CD4-positive, alpha-beta T cell treated with Interleukin-6 at 100 ng/mL for 8 hours (primary cell): Measurements from ENCODE around the gene GBX1.
A peak's percentile ranks its signal among the peaks of the same experiment; 100 is the strongest.

Experiments
- DNase-seq: peaks from one replicate; pipeline ENCODE4 v3.0.0-alpha.2; 2020; ENCODE audit warnings: mixed read lengths, low spot score

The GBX1 gene

DNA sequence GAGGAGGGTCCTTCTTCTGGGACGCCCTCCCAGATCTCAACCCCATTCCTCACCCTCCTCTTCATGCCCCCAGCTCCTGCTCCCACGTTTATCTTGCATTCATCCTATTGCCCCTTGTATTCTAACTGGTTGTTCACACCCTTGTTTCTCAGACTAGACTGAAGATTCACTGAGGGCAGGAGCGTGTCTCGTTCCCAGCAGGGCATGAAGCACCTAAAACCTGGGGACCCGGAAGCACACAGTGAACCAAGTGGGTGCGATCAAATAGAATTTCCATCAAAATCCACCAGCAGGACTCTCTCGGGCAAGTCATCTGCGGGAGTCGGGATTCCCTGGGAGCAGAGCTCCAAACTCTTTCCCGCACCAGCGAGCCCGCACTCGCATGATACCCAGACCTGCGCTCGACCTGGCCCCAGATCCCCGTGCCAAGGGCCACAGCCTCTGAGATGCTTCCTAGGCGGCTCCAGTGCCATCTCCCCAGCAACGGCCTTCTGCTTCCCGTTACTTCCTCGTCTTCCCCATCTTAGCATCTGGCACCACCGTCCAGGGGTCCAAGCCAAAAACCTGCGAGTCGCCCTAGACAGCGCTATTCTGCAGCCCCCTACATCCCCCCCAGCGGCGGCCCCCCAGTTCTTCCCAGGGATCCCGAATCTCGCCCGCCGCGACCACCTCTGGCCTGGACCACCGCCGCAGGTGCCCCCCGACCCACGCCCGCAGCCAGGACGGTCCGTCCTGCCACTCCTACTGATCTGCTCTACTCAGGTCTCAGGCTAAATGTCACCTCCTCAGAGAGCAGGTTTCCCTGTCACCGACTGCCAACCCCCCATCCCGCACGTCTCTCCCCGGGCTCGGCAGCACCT is 6.1 kb upstream of the GBX1 start:
- DNase-seq = no peak

DNA sequence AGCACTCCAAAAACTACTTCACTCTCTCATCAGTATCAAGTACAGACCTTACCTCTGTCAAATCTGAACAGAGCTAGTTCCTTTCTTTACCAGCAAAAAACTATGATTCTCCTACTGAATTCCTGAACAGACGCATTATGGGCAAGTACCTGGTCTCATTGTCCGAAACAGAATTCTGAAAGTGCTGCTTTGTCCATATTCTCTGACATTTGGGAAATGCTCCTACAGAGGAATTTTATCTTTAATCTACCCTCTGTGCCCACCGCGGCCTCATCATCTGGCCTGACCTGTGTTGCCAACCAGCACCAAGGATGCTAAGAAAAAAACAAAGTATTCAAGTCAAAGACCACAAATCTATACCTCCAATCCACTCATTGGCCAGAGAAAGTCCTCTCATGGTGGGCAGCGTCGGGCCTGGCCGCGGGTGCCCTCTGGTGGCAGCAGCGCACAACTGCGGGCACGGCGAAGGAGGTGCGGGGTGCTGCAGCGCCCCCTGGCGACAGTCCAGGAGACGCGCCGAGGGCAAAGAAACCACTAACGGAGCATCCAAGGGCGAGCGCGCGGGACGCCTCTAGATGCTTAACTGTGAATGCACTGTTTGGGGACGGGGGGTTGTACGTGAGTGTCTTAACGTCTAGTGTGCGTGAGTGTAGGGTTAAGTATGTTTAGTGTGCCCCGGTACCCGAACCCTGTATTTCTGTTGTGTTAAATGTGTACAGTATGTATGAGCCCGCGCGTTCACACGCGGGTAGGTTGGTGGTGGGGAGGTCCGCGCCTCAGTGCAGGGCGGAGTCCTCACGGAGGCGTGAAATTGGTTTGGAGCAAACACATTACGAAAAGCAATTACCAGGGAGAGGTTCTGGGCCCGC is 5.0 kb upstream of the GBX1 start:
- DNase-seq = peak; percentile 75

DNA sequence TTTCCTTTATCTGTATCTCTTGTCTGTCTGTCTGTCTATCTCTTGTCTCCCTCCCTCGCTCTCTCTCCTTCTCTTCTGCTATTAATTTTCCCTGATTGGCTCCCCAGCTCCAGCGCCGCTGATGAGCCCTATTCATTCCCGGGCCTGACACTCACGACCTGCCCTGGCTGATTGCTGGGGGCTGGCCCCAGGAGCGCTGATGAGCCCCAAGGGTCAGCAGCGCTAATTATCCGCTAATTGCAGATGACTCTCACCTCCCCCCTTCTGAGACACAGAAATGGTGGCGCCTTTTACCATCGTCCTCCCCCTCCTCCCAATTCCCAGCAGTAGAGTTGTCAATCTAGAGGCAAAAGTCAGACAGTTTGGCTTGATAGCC is 1.3 kb upstream of the GBX1 start:
- no peak for DNase-seq

- DNase-seq = peak; percentile 40
Observed at GRCh38 chr7:151168003-151168786, 701 bp upstream of the GBX1 start.

DNA sequence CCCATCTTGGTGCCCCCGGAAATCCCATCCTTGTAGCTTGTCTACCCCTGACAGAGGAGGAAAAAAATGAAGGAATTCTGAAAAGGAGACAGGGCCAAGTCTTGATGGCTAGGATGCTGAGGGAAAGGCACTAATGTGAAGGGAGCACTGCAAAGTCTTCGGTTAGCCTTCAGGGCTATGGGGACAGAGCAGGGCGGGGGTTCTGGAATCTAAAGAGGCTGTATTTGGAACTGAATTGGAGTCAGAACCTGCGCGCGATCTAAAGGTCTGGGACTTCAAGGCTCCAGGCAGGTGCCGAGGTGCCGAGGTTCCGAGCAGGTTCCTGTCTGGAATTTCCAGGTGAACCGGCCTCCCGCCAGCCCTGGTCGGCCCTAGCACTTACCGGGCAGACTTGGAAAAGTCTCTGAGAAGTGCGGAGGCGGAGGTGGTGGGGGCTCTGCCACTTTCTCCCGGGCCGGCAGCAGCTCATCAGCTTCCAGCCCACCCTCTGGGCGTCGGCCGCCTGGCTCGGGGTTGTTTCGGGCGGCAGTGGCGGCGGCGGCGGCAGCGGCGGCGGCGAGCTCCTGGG is 781 bp downstream of the GBX1 start:
- no peak for DNase-seq

GRCh38 chr7:151161757-151162156 is 5.7 kb downstream of the GBX1 start:
- DNase-seq = no peak

DNA sequence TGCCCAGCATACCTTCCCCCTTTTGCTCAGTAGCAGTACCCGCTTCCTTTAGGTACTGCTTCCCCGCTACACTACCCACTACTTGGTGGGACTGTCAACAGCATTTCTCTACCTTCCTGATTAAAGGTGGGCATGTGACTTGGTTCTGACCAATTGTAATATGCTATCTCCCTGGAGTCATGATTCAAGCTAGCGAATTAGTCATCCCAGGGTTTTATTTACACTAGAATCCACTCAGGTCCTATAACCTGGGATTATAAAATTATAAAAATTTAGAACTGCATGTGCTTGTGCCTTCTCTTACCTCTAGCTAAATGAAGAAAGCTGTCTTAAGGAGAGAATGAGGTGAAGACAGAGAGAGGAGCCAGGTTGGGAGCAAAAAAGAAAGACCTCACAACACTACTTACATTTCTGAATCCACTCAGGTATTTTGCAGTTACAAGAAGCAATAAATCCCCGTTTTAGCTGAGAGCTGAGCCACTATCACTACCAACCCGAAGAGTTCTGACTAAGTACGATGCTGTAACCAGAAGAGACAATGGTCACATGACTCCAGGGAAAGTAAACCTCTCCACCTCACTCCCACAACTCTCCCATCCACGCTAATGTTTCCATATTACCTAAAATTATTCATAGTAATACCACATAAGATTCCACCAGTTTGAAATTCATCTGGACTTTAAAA is 9.7 kb downstream of the GBX1 start:
- DNase-seq = no peak

- DNase-seq = no peak
Observed at GRCh38 chr7:151152643-151153513, 14.6 kb downstream of the GBX1 start.

DNA sequence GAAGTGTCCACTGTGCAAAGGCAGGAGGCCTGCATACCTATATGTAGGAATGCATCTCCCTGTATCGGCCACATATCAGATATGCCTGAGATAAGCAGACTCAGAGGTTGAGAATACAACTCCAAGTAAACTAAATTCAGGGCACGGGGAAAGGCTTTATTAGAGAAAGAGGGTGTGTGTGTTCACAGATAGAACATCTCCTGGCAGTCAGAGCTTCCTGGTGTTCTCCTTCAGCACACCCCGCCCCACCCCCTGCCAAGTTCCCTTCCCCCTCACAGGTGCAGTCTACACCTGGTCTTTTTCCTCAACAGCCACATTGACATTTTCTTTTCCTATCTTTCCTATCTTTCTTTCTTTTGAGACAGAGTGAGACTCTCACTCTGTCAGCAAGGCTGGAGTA is 17.1 kb downstream of the GBX1 start:
- no peak for DNase-seq

DNA sequence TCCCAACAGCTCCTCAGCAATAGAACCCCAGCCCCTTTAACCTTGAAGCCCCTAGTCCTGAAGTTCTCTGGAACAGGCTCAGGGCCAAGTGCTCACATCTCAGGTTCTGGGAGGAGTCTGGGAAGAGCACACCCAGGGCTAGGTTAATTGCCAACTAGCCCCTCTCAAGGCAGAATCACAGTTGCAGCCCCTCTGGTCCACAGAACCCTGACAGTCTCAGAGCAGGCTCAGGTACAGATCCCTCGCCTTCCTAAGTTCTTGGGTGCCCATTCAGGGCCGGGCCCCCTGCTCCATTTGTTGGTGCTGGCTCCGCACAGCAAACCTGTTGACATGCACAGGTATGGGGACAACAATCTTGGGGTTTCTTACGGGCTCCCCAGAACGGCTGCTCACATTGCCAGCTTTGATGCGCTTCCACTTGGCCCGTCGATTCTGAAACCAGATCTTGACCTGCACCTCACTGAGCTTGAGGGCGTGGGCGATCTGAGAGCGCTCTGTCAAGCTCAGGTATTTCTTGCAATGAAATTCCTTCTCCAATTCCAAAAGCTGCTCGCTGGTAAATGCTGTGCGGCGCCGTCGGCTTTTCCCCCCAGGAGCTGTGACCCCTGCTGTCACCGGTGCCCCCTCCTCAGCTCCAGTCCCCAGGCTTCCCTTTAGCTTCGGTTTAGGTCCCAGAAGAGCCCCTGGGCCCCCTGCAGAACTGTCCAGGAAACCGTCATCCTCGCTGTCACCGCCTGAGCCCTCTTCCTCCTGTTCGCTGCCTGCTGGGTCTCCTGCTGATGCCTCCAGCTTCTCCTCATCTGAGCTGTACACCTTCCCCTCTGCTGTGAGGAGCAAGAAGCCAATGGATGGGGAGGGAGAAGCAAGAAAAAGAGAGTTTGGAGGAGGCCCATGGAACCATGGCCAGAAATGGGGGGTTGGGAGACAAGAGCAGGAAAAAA is 18.9 kb downstream of the GBX1 start:
- DNase-seq = no peak

DNA sequence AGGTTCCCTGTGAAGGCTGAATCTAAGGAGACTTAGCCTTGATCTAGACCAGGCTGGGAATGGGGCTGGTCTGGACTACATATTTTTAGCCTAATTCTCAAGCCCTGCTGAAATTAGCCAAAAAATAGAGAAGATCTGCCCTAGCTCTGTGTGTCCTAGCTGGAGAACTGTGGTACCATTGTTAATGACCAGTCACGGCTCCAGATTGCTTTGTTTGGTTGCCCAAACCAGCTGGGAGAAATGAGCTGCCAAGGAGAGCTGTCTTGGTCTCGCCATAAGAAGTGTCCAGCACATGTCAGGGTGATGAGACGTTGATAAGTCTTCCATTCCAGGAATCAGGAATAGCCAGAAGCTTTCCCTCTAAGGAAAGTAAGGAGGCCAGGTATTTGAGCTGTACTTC is 20.7 kb downstream of the GBX1 start:
- no peak for DNase-seq

DNA sequence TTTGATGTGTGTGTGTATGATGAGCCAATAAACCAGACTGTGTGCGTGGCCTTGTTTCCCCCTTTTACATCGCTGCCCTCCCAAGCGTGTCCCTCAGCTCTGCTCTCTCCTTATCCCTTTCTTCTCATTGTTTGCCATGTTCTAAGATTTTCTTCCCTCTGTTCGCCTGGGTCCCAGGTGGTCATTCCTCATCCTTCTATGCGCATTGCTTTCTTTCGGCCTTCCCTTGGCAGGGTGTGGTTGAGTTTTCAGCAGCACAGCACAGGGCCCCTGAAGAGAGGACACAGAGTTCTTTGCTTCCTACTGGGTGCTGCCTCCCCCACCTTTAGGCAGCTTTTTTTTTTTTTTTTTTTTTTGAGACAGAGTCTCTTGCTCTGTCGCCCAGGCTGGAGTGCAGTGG is 23.1 kb downstream of the GBX1 start:
- no peak for DNase-seq

GRCh38 chr7:151143261-151144015 is 24.1 kb downstream of the GBX1 start:
- DNase-seq = no peak

GRCh38 chr7:151142686-151143040 is 24.8 kb downstream of the GBX1 start:
- no peak for DNase-seq

DNA sequence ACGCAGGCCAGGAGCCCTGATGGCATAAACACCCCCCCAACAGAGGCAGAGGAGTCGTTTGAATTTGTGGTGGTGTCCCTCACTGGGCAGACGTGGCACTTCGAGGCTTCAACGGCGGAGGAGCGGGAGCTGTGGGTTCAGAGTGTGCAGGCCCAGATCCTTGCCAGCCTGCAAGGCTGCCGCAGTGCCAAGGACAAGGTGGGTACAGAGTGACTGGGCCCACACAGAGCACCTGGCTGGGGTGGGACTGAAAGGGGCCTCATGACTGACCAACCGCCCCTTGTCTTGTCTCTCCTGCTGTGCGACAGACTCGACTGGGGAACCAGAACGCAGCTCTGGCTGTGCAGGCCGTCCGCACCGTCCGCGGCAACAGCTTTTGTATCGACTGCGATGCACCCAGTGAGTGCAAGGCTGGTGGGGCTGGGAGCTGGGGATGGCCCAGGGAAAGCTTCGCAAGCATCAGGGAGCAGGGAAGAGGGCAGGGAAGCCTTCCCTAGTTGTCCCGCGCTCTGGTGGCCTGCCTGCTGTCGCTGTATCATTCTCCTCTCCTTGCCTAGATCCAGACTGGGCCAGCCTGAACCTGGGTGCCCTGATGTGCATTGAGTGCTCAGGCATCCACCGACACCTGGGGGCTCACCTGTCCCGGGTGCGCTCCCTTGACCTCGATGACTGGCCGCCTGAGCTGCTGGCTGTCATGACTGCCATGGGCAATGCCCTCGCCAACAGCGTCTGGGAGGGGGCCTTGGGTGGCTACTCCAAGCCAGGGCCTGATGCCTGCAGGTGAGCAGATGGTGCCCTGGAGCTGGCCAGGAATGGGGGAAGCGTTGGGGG is 25.4 kb downstream of the GBX1 start:
- DNase-seq = no peak

DNA sequence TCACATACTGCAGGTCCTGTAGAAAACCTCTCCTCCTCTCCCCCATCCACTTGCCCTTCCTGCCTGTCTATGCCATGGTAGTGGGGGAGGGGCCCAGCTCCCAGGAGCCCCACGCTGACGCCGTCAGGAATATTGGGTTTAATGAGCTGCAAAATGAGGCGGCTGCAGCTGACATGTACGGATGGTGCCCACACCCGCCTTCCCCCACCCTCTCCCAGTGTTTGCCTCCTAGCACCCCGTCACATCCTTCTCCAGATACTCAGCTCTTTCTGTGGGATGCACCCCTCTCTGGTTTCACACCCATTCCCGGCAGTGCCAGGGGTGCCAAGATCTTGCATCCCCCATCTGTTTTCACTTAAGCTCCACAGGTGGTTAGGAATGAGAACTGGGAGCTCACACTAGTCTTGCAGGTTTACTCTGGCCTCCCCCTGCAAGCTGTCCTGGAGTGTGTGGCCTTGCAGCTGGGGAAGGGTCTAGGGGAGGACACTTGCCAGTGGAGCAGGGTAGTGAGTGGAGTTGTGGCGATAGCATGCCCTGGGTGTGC is 26.1 kb downstream of the GBX1 start:
- DNase-seq = no peak

DNA sequence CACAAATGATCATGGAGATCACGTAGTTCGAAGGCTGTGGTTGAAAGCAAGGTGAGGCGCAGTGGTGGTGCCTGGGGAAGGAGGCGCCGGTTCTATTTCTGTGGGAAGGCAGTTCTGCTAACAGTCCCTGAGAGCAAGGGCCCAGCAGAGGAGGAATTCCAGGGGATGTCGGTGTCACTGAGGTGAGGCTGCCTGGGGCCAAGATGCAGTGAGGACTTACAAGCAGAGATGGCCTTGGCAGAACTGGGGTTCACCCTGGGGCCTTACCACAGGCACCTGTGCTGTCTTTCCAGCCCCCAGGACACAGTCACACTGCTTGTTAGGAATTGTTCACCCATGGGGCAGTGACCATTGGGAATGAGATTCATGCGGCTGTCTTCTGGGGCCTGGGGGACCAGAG is 26.7 kb downstream of the GBX1 start:
- no peak for DNase-seq

DNA sequence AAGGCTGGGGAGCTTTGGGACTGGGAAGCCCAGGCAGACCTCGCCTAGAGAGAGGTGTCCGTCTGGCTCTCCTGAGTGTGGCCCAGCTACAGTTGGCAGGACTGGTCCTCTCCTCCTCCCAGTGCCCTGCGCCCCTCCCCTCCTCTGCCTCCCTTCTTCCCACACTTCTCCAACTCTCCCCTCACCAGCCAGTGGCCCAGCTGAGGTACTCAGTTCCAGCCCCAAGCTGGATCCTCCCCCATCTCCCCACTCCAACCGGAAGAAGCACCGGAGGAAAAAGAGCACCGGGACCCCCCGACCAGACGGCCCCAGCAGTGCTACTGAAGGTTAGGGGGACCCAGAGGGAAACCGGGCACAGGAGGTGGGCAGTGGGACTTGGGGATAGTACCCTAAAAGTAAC is 27.7 kb downstream of the GBX1 start:
- DNase-seq = no peak
